Measurements from ENCODE around the gene FOLR2. TPM values are rescaled to one million over a fixed set of nuclear protein-coding genes. Genes with fewer than 3 reads are reported as not detected.

Gene FOLR2
- total and polyA plus RNA-seq, 3 donors from 2014 or later, result 1.3 to 37.3 (median 8.7) TPM

GRCh38 chr11:72227316-72228228, 11.0 kb downstream of the FOLR2 start:
- 81 to 87% methylated on average over 3 to 14 of the region's 14 CpGs for WGBS, 2 donors
- TF ChIP-seq, protein P1, sequence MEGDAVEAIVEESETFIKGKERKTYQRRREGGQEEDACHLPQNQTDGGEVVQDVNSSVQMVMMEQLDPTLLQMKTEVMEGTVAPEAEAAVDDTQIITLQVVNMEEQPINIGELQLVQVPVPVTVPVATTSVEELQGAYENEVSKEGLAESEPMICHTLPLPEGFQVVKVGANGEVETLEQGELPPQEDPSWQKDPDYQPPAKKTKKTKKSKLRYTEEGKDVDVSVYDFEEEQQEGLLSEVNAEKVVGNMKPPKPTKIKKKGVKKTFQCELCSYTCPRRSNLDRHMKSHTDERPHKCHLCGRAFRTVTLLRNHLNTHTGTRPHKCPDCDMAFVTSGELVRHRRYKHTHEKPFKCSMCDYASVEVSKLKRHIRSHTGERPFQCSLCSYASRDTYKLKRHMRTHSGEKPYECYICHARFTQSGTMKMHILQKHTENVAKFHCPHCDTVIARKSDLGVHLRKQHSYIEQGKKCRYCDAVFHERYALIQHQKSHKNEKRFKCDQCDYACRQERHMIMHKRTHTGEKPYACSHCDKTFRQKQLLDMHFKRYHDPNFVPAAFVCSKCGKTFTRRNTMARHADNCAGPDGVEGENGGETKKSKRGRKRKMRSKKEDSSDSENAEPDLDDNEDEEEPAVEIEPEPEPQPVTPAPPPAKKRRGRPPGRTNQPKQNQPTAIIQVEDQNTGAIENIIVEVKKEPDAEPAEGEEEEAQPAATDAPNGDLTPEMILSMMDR (IDR thresholded peaks at IDR 0.05), result no peak
- TF ChIP-seq POLR2A (IDR thresholded peaks at IDR 0.05), result no peak
- Histone ChIP-seq H3K4me3 (no peak overlapping the region), H3K36me3 (ENCODE audit: low read depth, missing control alignments) (no peaks in the 10 kb centered on the region), H3K27me3 (no peaks in the 10 kb centered on the region), H3K27ac (no peak overlapping the region), H3K9me3 (no peaks in the 10 kb centered on the region), H3K4me1 (peaks cover 10% of the 10 kb centered on the region)
- intact Hi-C loops (cut with DNase I; ENCODE audit: low total_unique reads), result no loop called here
- peak; percentile 10 for DNase-seq

- WGBS, 2 donors, result 82 to 84% methylated on average over 11 to 16 of the region's 16 CpGs
- no peak overlapping the region for H3K27ac ChIP-seq
- no peak overlapping the region for H3K4me3 ChIP-seq
- peak; percentile 13 for DNase-seq
- no peaks in the 10 kb centered on the region for H3K27me3 ChIP-seq
- H3K36me3 ChIP-seq (ENCODE audit: low read depth, missing control alignments), result no peaks in the 10 kb centered on the region
- intact Hi-C loops (cut with DNase I; ENCODE audit: low total_unique reads), result no loop called here
- peaks cover 8% of the 10 kb centered on the region for H3K4me1 ChIP-seq
- no peaks in the 10 kb centered on the region for H3K9me3 ChIP-seq
- TF ChIP-seq POLR2A (IDR thresholded peaks at IDR 0.05), result no peak
- TF ChIP-seq, protein P1 (IDR thresholded peaks at IDR 0.05), result no peak
These were observed 11.7 kb downstream of the FOLR2 start for GRCh38 chr11:72228229-72228843.

DNA sequence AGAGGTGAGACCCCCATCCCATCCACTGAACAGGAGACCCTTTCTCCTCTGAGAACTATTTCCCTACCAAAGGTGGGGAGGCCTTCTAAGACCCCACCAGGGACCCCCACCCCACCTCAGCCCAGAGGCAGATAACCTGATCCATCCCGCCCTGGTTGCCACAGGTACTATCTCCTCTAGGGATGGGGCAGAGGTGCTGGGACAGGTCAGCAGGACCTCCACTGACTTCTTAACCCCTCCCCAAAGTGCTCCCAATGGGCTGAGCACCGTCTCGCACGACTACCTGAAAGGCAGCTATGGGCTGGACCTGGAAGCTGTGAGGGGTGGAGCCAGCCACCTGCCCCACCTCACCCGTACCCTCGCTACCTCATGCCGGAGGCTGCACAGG, 12.2 kb downstream of the FOLR2 start:
- peak; percentile 9 for DNase-seq
- Histone ChIP-seq H3K4me1 (peaks cover 8% of the 10 kb centered on the region), H3K27ac (no peak overlapping the region), H3K4me3 (no peak overlapping the region), H3K9me3 (no peaks in the 10 kb centered on the region), H3K27me3 (no peaks in the 10 kb centered on the region), H3K36me3 (ENCODE audit: low read depth, missing control alignments) (no peaks in the 10 kb centered on the region)
- TF ChIP-seq, protein P1 (IDR thresholded peaks at IDR 0.05), result no peak
- no peak for TF ChIP-seq POLR2A (IDR thresholded peaks at IDR 0.05)
- intact Hi-C loops (cut with DNase I; ENCODE audit: low total_unique reads), result no loop called here
- 95 to 100% methylated on average over 6 to 7 of the region's 7 CpGs for WGBS, 2 donors

DNA sequence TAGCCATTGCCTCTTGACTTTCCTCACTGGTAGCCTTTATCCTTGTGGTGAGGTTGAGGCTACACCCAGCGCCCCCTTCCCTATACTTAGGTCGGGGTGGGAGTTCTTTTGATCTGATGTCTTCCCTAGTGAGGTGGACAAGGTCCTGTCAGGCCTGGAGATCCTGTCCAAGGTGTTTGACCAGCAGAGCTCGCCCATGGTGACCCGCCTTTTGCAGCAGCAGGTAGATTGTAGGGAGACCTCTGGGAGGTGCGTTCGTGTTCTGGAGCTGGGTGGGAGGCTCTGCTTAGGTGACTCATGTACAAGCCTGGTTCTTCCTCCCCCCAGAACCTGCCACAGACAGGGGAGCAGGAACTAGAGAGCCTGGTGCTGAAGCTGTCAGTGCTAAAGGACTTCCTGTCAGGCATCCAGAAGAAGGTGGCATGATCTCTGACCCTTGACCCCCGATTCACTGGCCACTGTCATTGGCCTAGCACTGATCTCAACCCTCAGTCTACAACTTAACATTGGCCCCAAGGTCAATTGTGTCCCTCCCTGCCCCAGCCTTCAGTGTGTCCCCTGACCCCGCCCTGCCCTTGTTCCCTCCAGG, 12.8 kb downstream of the FOLR2 start:
- 92 to 96% methylated on average over 4 to 8 of the region's 8 CpGs for WGBS, 2 donors
- TF ChIP-seq POLR2A (IDR thresholded peaks at IDR 0.05), result no peak
- TF ChIP-seq, protein P1 (IDR thresholded peaks at IDR 0.05), result no peak
- intact Hi-C loops (cut with DNase I; ENCODE audit: low total_unique reads), result no loop called here
- Histone ChIP-seq H3K4me3 (no peak overlapping the region), H3K4me1 (peaks cover 8% of the 10 kb centered on the region), H3K27ac (no peak overlapping the region), H3K36me3 (ENCODE audit: low read depth, missing control alignments) (no peaks in the 10 kb centered on the region), H3K9me3 (no peaks in the 10 kb centered on the region), H3K27me3 (no peaks in the 10 kb centered on the region)
- peak; percentile 10 for DNase-seq
